CD4-positive, CD25-positive, alpha-beta regulatory T cell (primary cell): ENCODE results near the gene DZANK1. TPM values are rescaled to one million over a fixed set of nuclear protein-coding genes. Genes with fewer than 3 reads are reported as not detected.

ENCODE experiments used
- ATAC-seq, 2 donors: fragments of 150-1000 bp; cut with Tn5 transposase; one replicate each; pipeline ENCODE4 v1.10.0; 2021; ENCODE audit warnings: low read depth in 2 of 2, moderate number of reproducible peaks in 2 of 2, moderate library complexity in 1 of 2
- DNase-seq, 3 donors: peaks; one replicate each; pipeline versions ENCODE4 v3.0.0 to v3.0.0-alpha.2; 2012 to 2022; ENCODE audit warnings: mixed read lengths in 1 of 3
- H3K27ac ChIP-seq: one replicate; pipeline ENCODE4 v1.7.0; 2013; ENCODE audit warnings: mild to moderate bottlenecking, low read length; ENCODE audit not compliant: insufficient read depth, poor library complexity, severe bottlenecking
- H3K27me3 ChIP-seq: one replicate; pipeline ENCODE4 v1.7.0; 2013; ENCODE audit warnings: low read length; ENCODE audit not compliant: control insufficient read depth, insufficient read depth
- H3K36me3 ChIP-seq: one replicate; pipeline ENCODE4 v1.7.0; 2013; ENCODE audit warnings: mild to moderate bottlenecking, low read length, moderate library complexity; ENCODE audit not compliant: control insufficient read depth, insufficient read depth
- H3K4me1 ChIP-seq: 2 replicates; pipeline ENCODE4 v1.7.0; 2013; ENCODE audit warnings: mild to moderate bottlenecking, low read length; ENCODE audit not compliant: insufficient read depth, control insufficient read depth, poor library complexity, severe bottlenecking
- H3K4me3 ChIP-seq: one replicate; pipeline ENCODE4 v1.7.0; 2013; ENCODE audit warnings: low read depth, mild to moderate bottlenecking, low read length, moderate library complexity
- H3K9me3 ChIP-seq, 2 experiments: 1 replicate in 1 of 2; 2 replicates in 1 of 2; pipeline ENCODE4 v1.7.0; 2013; ENCODE audit warnings: low read length in 2 of 2, mild to moderate bottlenecking in 1 of 2, moderate library complexity in 1 of 2; ENCODE audit not compliant: control insufficient read depth in 2 of 2
- H3K27ac Mint-ChIP-seq, 3 donors: one replicate each; pipeline ENCODE4 v1.8.0; 2020 to 2022; ENCODE audit warnings: mild to moderate bottlenecking in 3 of 3, mixed read lengths in 3 of 3, moderate library complexity in 2 of 3
- H3K27me3 Mint-ChIP-seq: one replicate; pipeline ENCODE4 v1.8.0; 2022; ENCODE audit warnings: mild to moderate bottlenecking, mixed read lengths
- H3K36me3 Mint-ChIP-seq: one replicate; pipeline ENCODE4 v1.8.0; 2020; ENCODE audit warnings: mixed read lengths
- H3K4me1 Mint-ChIP-seq, 4 donors: one replicate each; pipeline ENCODE4 v1.8.0; 2020 to 2022; ENCODE audit warnings: mixed read lengths in 4 of 4, mild to moderate bottlenecking in 1 of 4
- H3K4me3 Mint-ChIP-seq, 4 donors: one replicate each; pipeline ENCODE4 v1.8.0; 2020 to 2022; ENCODE audit warnings: mild to moderate bottlenecking in 4 of 4, mixed read lengths in 4 of 4, moderate library complexity in 3 of 4
- H3K9me3 Mint-ChIP-seq, 7 donors: one replicate each; pipeline ENCODE4 v1.8.0; 2020 to 2022; ENCODE audit warnings: mixed read lengths in 7 of 7, mild to moderate bottlenecking in 3 of 7, moderate library complexity in 2 of 7
- polyA plus RNA-seq, 4 donors: library from polyadenylated mRNA; unstranded; fragments of 300-500 nt; fragmentation: Illumina TruSeq; gene quantifications; one replicate each; pipeline ENCODE4 v1.2.3, GENCODE V29; 2021
- total RNA-seq: library from RNA; stranded (reverse); gene quantifications from one replicate; pipeline ENCODE4 v1.2.3, GENCODE V29; 2022

The DZANK1 gene
- total and polyA plus RNA-seq, 5 donors from 2014 or later, result 0.23 to 2.2 (median 0.83) TPM

DNA sequence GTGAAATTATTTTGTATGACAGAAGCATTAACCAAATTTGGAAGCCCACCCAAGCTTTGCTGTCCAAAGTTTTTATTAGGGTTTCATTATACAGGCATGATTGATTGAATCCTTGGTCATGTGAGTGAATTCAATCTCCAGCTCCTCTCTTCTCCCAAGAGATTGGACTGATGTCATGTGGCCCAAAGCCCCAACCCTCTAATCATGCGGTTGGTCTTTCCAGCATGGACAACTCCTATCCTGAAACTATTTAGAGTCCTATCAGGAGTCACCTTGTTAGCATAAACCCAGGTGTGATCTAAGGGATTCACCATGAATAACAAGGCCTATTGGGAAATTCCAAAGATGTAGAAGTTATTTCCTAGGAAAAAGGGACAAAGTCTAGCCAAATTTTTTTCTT, 11.0 kb upstream of the DZANK1 start:
- H3K27me3 Mint-ChIP-seq, result no peaks in the 10 kb centered on the region
- Histone ChIP-seq H3K27me3 (no peaks in the 10 kb centered on the region), H3K27ac (no peak overlapping the region), H3K4me1 (no peaks in the 10 kb centered on the region), H3K36me3 (peaks cover 71% of the 10 kb centered on the region), H3K9me3 (no peaks in the 10 kb centered on the region), H3K4me3 (no peak overlapping the region)
- H3K9me3 Mint-ChIP-seq, result no peaks in the 10 kb centered on the region
- peaks cover 39% of the 10 kb centered on the region for H3K36me3 Mint-ChIP-seq
- H3K4me3 Mint-ChIP-seq, result no peak overlapping the region
- no peak overlapping the region for H3K27ac Mint-ChIP-seq
- ATAC-seq (no peak), DNase-seq (no peak)
- no peaks in the 10 kb centered on the region for H3K4me1 Mint-ChIP-seq

- DNase-seq, result no peak
- H3K27ac Mint-ChIP-seq, result no peak overlapping the region
- no peaks in the 10 kb centered on the region for H3K4me1 ChIP-seq
- H3K27me3 ChIP-seq, result no peaks in the 10 kb centered on the region
- no peak overlapping the region for H3K4me3 Mint-ChIP-seq
- H3K9me3 Mint-ChIP-seq, result no peaks in the 10 kb centered on the region
- H3K27me3 Mint-ChIP-seq, result no peaks in the 10 kb centered on the region
- H3K36me3 ChIP-seq, result peaks cover 65% of the 10 kb centered on the region
- H3K36me3 Mint-ChIP-seq, result peaks cover 33% of the 10 kb centered on the region
- H3K27ac ChIP-seq, result no peak overlapping the region
- ATAC-seq, result no peak
- no peak overlapping the region for H3K4me3 ChIP-seq
- H3K4me1 Mint-ChIP-seq, result no peaks in the 10 kb centered on the region
- H3K9me3 ChIP-seq, result no peaks in the 10 kb centered on the region
Observed at GRCh38 chr20:18477218-18477617, 10.4 kb upstream of the DZANK1 start.

GRCh38 chr20:18466574-18466893, 296 bp downstream of the DZANK1 start:
- ATAC-seq (no peak), DNase-seq (no peak)
- Mint-ChIP-seq H3K4me3 (peak overlapping the region; percentile 84 to 97 (median 96)), H3K9me3 (no peaks in the 10 kb centered on the region), H3K36me3 (peaks cover 5% of the 10 kb centered on the region), H3K27me3 (no peaks in the 10 kb centered on the region), H3K27ac (peak overlapping the region; percentile 96 to 98 (median 97)), H3K4me1 (peaks cover 0 to 31% (median 19%) of the 10 kb centered on the region in 4 donors)
- H3K36me3 ChIP-seq, result peaks cover 12% of the 10 kb centered on the region
- H3K27me3 ChIP-seq, result no peaks in the 10 kb centered on the region
- H3K27ac ChIP-seq, result peak overlapping the region; percentile 91
- no peaks in the 10 kb centered on the region for H3K9me3 ChIP-seq
- H3K4me1 ChIP-seq, result peaks cover 23% of the 10 kb centered on the region
- peak overlapping the region; percentile 90 for H3K4me3 ChIP-seq

DNA sequence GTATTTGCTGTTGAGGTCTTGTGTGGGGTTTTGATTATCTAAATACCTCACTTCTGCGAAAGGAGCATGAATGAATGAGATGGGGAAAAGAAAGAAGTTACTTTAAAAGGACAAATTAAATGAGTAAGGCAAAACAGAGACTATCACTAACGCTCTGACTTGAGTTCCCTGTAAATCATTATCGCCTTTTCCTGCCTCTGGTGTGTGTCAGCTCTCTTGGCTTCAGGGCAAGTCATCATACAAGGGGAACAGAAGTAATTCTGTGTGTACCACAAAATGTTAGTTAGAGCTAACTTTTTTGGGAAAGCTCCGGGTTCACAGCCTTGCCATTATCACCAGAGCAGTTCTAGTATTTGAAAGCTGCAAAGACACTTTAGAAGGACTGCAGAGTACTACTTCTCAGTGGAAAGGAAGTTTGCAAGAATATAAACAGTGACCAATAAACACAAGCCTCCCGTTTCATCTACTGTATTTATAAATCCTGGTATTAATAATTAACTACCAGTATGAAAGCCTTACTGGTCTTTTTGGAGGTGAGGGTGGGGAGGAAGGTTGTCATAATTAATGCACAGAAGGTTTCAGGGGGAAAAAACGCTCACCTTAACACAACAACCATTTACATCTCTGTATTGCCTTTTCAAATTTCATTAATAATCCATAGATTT, 1.2 kb downstream of the DZANK1 start:
- Mint-ChIP-seq H3K27ac (peak overlapping the region; percentile 92 to 97 (median 96)), H3K27me3 (no peaks in the 10 kb centered on the region), H3K36me3 (peaks cover 5% of the 10 kb centered on the region), H3K4me1 (peaks cover 0 to 31% (median 19%) of the 10 kb centered on the region in 4 donors), H3K9me3 (no peaks in the 10 kb centered on the region), H3K4me3 (peak overlapping the region; percentile 84 to 97 (median 96))
- Histone ChIP-seq H3K9me3 (no peaks in the 10 kb centered on the region), H3K27ac (no peak overlapping the region), H3K27me3 (no peaks in the 10 kb centered on the region), H3K4me3 (peak overlapping the region; percentile 90), H3K4me1 (peaks cover 23% of the 10 kb centered on the region), H3K36me3 (peaks cover 5% of the 10 kb centered on the region)
- ATAC-seq (no peak), DNase-seq (no peak)

DNA sequence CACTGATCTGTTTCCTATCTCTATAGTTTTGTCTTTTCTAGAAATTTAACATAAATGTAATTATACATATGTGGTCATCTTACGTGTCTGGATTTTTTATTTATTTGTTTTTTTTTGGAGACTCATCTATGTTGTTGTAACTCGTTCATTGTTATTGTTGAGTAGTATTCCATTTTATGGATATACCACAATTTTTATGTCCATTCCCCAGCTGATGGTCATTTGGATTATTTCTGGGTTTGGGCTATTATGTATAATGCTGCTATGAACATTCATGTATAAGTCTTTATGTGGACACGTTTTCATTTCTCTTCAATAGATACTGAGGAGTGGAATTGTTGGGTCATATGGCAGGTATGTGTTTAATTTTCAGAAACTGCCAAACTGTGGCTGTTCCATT, 10.2 kb downstream of the DZANK1 start:
- Histone ChIP-seq H3K27me3 (no peaks in the 10 kb centered on the region), H3K36me3 (no peaks in the 10 kb centered on the region), H3K4me1 (no peaks in the 10 kb centered on the region), H3K9me3 (peaks cover 0 to 2% of the 10 kb centered on the region in 2 experiments), H3K4me3 (no peak overlapping the region), H3K27ac (no peak overlapping the region)
- DNase-seq (no peak), ATAC-seq (no peak)
- H3K9me3 Mint-ChIP-seq, result peaks cover 0 to 8% (median 2%) of the 10 kb centered on the region in 7 donors
- H3K27ac Mint-ChIP-seq, result no peak overlapping the region
- peaks cover 8% of the 10 kb centered on the region for H3K36me3 Mint-ChIP-seq
- no peaks in the 10 kb centered on the region for H3K27me3 Mint-ChIP-seq
- no peak overlapping the region for H3K4me3 Mint-ChIP-seq
- no peaks in the 10 kb centered on the region for H3K4me1 Mint-ChIP-seq

GRCh38 chr20:18443886-18444285, 22.9 kb downstream of the DZANK1 start:
- H3K4me3 ChIP-seq, result no peak overlapping the region
- no peaks in the 10 kb centered on the region for H3K4me1 ChIP-seq
- H3K27me3 ChIP-seq, result no peaks in the 10 kb centered on the region
- no peaks in the 10 kb centered on the region for H3K27me3 Mint-ChIP-seq
- H3K4me1 Mint-ChIP-seq, result no peaks in the 10 kb centered on the region
- H3K27ac ChIP-seq, result no peak overlapping the region
- H3K36me3 Mint-ChIP-seq, result no peaks in the 10 kb centered on the region
- H3K36me3 ChIP-seq, result no peaks in the 10 kb centered on the region
- H3K9me3 ChIP-seq, result no peaks in the 10 kb centered on the region
- DNase-seq (no peak), ATAC-seq (no peak)
- H3K9me3 Mint-ChIP-seq, result no peaks in the 10 kb centered on the region
- no peak overlapping the region for H3K4me3 Mint-ChIP-seq
- H3K27ac Mint-ChIP-seq, result peak overlapping the region in 1 of 3 donors; percentile 62

GRCh38 chr20:18440403-18440802, 26.4 kb downstream of the DZANK1 start:
- Histone ChIP-seq H3K27ac (no peak overlapping the region), H3K9me3 (no peaks in the 10 kb centered on the region), H3K4me3 (no peak overlapping the region), H3K36me3 (no peaks in the 10 kb centered on the region), H3K27me3 (no peaks in the 10 kb centered on the region), H3K4me1 (no peaks in the 10 kb centered on the region)
- no peaks in the 10 kb centered on the region for H3K9me3 Mint-ChIP-seq
- no peaks in the 10 kb centered on the region for H3K36me3 Mint-ChIP-seq
- no peak overlapping the region for H3K27ac Mint-ChIP-seq
- ATAC-seq (no peak), DNase-seq (no peak)
- no peak overlapping the region for H3K4me3 Mint-ChIP-seq
- H3K27me3 Mint-ChIP-seq, result no peaks in the 10 kb centered on the region
- peaks cover 0 to 7% (median 0%) of the 10 kb centered on the region in 4 donors for H3K4me1 Mint-ChIP-seq

DNA sequence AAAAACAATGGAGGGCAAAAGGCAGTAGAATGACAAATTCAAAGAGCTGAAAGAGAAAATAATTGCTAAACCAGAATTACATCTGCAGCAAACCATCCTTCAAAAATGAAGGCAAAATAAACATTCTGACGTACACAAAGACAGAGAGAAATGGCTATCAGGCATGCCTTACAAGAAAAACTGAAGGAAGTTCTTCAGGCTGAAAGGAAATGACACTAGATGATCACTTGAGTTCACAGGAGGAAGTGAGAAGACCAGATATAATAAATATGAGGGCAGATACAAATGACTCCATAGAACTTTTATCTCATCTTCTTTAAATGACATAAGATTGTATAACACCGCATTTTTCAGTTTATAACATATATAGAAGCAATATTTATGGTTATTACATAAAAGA, 30.0 kb downstream of the DZANK1 start:
- H3K4me3 Mint-ChIP-seq, result no peak overlapping the region
- no peaks in the 10 kb centered on the region for H3K36me3 ChIP-seq
- ATAC-seq (no peak), DNase-seq (peak in 1 of 3 donors; percentile 1)
- no peaks in the 10 kb centered on the region for H3K9me3 ChIP-seq
- H3K27me3 ChIP-seq, result no peaks in the 10 kb centered on the region
- H3K4me1 Mint-ChIP-seq, result peaks cover 0 to 7% (median 0%) of the 10 kb centered on the region in 4 donors
- no peak overlapping the region for H3K27ac Mint-ChIP-seq
- no peaks in the 10 kb centered on the region for H3K4me1 ChIP-seq
- H3K4me3 ChIP-seq, result no peak overlapping the region
- no peaks in the 10 kb centered on the region for H3K36me3 Mint-ChIP-seq
- H3K27ac ChIP-seq, result no peak overlapping the region
- no peaks in the 10 kb centered on the region for H3K9me3 Mint-ChIP-seq
- H3K27me3 Mint-ChIP-seq, result no peaks in the 10 kb centered on the region
